ENCODE results near the gene LRFN5. TPM values are rescaled to one million over a fixed set of nuclear protein-coding genes. Genes with fewer than 3 reads are reported as not detected.

The LRFN5 gene
- total and polyA plus RNA-seq, 2 of the 8 experiments (the other 6 are each of a cell fraction or from before 2014, with no cell fraction given) = 0.85 to 4.7 TPM

- TF ChIP-seq CTCF (IDR thresholded peaks at IDR 0.05; ENCODE audit: control extremely low read depth in 1 of 3, insufficient read depth in 1 of 3, low read depth in 1 of 3, low read length in 3 of 3) (no peak), CREB1 (IDR thresholded peaks at IDR 0.05) (no peak), JUND (IDR thresholded peaks at IDR 0.05; ENCODE audit: low read length) (no peak), TAF7 (optimal IDR thresholded peaks at IDR 0.05; ENCODE audit: borderline replicate concordance, low read depth, low read length) (no peak), USF2 (IDR thresholded peaks at IDR 0.05; ENCODE audit: low read length) (no peak), HDAC6 (IDR thresholded peaks at IDR 0.05; ENCODE audit: low read depth, low read length) (no peak), SP4 (IDR thresholded peaks at IDR 0.05; ENCODE audit: low read length) (no peak), NRF1 (IDR thresholded peaks at IDR 0.05; ENCODE audit: low read depth, low read length) (no peak), ATF3 (IDR thresholded peaks at IDR 0.05; ENCODE audit: insufficient read depth, low read depth, low read length) (no peak), BCL11A (IDR thresholded peaks at IDR 0.05; ENCODE audit: low read depth in 2 of 2, low read length in 2 of 2) (no peak), FOSL1 (IDR thresholded peaks at IDR 0.05; ENCODE audit: insufficient read depth, low read depth, low read length) (no peak), ATF2 (IDR thresholded peaks at IDR 0.05; ENCODE audit: low read length) (no peak), TEAD4 (IDR thresholded peaks at IDR 0.05; ENCODE audit: low read depth, low read length) (no peak), YY1 (IDR thresholded peaks at IDR 0.05; ENCODE audit: low read depth, low read length) (no peak), HDAC2 (IDR thresholded peaks at IDR 0.05; ENCODE audit: borderline replicate concordance in 1 of 2, low read depth in 2 of 2, low read length in 2 of 2) (peak in 1 of 2 experiments; percentile 88; a peak in 2 of 4 replicates), CHD2 (IDR thresholded peaks at IDR 0.05; ENCODE audit: low read length) (no peak), SIX5 (IDR thresholded peaks at IDR 0.05; ENCODE audit: low read depth, low read length) (no peak), RNF2 (IDR thresholded peaks at IDR 0.05; ENCODE audit: borderline replicate concordance, low read depth, low read length, missing control alignments, poor library complexity, severe bottlenecking) (peak; percentile 88)
Measured at GRCh38 chr14:41607966-41608663, 1.4 kb downstream of the LRFN5 start (continued).

Data from H1 (cell line).